Vagina (tissue), 2 donors: ENCODE measurements around the gene BEST3.

Source experiments
- CTCF ChIP-seq, 3 experiments: fragments of 450-650 bp in 2 of 3; fragments of 200-600 bp in 1 of 3; sonication (generic) in 1 of 3; IDR thresholded peaks; one replicate each; pipeline ENCODE4 v1.5.1; 2017 to 2019; ENCODE audit warnings: antibody characterized with exemption in 3 of 3, mild to moderate bottlenecking in 2 of 3, moderate library complexity in 2 of 3
- POLR2A ChIP-seq, 2 donors: fragments of 450-650 bp; IDR thresholded peaks; one replicate each; pipeline ENCODE4 v1.6.1; 2017; ENCODE audit warnings: antibody characterized with exemption in 2 of 2, mild to moderate bottlenecking in 2 of 2, moderate library complexity in 2 of 2
- POLR2AphosphoS5 ChIP-seq, 2 donors: sonication (generic); formaldehyde crosslinking; IDR thresholded peaks; one replicate each; pipeline ENCODE4 v1.9.0; 2017; ENCODE audit warnings: antibody characterized with exemption in 2 of 2, mild to moderate bottlenecking in 2 of 2, low read depth in 1 of 2; ENCODE audit not compliant: insufficient read depth in 1 of 2

- TF ChIP-seq CTCF (IDR thresholded peaks at IDR 0.05) (no peak), POLR2A (IDR thresholded peaks at IDR 0.05) (no peak), POLR2AphosphoS5 (IDR thresholded peaks at IDR 0.05; ENCODE audit: insufficient read depth in 1 of 2, low read depth in 1 of 2) (no peak)
These were observed 11.1 kb downstream of the BEST3 start for GRCh38 chr12:69688021-69688420.
